OCI-M2 (cell line): Measurements from ENCODE around the gene SLC25A48.
"Not testable (repeated sequence)": the region's sequence is repeated elsewhere in the genome, so short reads cannot be mapped to it uniquely, and the experiment has no call there.

ENCODE experiments used
- DNase-seq: peaks from one replicate; lab custom pipeline; 2025; ENCODE audit not compliant: unreplicated experiment; lab: John Stamatoyannopoulos, UW

Gene SLC25A48

GRCh38 chr5:135857630-135858311, 23.3 kb downstream of the SLC25A48 start:
- no peak for DNase-seq

GRCh38 chr5:135859186-135859585, 24.7 kb downstream of the SLC25A48 start:
- not testable (repeated sequence) for DNase-seq

GRCh38 chr5:135859641-135860040, 25.2 kb downstream of the SLC25A48 start:
- no peak for DNase-seq

DNA sequence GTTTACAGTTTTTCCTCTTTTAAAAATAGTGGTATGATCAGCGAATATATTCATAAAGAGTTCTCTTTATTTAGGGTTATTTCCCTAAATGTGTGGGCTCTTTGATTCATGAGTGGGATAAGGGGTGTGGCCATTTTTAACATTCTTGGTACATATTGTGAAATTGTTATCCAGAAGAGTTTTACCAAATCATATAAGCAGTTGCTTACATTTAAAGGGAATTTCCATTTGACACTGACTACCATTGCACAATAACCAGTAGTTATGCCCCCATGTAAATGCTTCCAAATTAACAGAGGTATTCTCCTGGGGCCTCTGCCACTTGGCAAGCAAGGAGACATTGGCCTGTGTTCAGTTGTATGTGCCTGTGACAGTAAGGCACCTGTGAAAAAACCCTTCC, 27.2 kb downstream of the SLC25A48 start:
- DNase-seq: no peak

DNA sequence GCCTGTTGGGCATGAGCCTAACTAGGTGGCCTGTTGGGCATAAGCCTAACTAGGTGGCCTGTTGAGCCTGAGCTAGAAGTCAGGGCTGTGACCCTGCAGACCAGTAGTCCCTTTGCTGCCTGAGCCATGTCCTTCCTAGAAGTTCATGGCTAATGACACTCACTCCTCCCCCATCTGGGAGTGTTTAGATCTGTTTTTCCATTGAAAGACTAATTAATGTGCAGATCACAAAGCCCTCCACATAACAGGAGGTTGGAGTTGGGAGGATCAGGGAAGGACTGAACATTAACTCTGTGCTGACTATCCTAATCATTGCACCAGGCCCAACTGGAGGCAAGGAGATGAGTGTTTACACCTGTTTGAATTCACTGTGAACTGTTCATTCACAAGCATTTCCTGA, 27.6 kb downstream of the SLC25A48 start:
- DNase-seq: no peak

- no peak for DNase-seq
These were observed 28.3 kb downstream of the SLC25A48 start for GRCh38 chr5:135862744-135863143.

DNA sequence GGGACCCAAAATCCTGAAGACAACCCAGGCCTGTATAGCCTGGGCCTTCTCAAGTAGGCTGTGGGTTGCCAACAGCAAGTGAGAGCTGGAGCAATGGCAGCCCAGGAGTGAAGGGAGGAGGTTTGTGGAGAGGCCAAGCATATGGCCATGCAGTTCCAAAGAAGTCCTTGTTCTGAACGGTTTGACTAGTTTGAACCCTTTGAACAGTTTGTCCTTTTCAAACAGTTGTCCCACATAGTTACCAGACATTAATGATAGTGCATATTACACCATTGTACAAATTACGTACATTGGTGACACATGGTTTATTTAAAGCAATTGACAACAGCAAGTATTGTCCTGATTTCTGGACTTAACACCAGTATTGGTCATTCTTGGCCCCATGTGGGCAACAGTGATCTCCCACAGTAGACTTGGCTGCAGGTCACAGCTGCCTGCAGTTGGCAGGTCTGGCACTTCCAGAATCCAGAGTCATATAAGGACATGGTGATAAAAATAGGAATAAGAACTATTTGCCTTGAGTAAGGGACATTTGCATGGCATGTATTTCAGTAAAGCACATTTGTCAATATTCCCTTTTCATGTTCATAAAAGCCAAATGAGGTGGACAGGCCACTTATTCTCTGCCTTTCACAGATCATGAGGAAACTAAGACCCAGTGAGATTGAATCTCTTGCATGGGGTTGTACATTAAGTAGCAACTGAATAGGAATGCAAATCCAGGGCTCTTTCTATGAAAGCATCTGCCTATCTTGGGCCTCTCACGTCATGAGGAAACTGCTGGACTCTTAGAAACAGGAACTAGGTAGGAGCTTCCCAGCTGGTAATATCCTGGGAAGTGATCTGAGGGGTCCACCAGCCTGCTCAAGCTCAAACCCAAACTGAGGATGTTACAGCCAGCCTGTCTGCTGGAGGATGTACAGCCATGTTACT, 30.3 kb downstream of the SLC25A48 start:
- no peak for DNase-seq

DNA sequence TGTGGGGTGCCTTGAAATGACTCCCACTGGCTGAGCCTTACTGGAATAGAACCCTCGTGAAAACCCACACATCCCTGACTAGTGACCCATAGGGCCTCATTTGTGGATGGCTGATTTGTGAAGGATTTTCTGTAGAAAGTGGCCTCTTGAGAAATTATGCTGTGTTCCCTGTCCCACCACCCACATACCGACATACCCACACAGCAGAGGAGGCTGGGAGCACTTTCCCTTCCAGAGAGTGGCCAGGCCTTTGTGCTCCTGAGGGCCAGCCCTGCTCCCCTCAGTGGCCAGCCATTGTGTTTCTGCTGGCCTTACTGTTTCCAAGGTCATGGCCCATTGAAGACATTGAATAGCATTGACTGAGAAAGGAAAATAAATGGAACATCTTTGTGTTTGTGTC, 31.6 kb downstream of the SLC25A48 start:
- DNase-seq: no peak

- no peak for DNase-seq
These were observed 33.1 kb downstream of the SLC25A48 start for GRCh38 chr5:135867599-135867998.

- no peak for DNase-seq
These were observed 34.2 kb downstream of the SLC25A48 start for GRCh38 chr5:135868681-135869080.

- DNase-seq: no peak
These were observed 34.8 kb downstream of the SLC25A48 start for GRCh38 chr5:135869276-135869675.

DNA sequence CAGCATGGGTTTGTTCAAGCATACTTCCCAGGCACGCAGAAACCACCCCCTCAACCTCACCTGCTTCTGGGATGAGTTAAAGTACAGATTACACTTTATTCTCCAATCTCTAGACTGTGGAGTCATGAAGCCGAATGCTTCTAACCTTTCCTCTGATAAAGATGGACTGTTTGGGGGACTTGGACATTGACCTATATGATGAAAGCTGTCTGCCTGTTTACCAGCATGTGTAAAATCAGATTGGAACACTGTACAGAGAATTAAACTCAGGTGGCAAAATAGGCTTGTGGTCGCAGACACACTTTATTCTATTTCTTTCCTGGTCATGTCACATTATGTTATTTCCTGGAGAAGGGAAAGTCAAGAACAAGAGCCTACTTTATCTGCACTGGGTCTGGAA, 35.5 kb downstream of the SLC25A48 start:
- no peak for DNase-seq

DNA sequence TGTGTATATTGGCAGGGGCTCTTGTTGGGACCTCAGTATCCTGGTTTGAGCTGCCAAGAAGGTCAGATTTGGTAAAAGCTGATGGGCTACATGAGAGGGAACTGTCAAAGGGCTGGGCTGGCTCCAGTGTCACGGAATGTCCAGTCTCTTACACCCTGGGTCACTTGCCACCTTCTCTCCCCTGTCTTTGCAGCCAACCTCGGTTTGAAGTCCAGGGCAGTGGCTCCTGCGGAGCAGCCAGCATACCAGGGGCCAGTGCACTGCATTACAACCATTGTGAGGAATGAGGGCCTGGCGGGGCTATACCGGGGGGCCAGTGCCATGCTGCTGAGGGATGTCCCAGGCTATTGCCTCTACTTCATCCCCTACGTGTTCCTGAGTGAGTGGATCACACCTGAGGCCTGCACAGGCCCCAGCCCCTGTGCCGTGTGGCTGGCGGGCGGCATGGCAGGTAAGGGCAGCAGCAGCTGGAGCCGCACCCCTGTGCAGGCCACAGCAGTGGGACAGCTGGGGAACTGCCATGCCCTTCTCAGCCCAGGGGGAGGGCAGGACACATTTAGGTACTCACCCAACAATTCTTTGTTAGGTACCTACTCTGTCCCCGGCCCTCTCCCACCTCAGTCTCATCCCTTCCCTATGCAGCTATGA, 36.9 kb downstream of the SLC25A48 start:
- DNase-seq: no peak

DNA sequence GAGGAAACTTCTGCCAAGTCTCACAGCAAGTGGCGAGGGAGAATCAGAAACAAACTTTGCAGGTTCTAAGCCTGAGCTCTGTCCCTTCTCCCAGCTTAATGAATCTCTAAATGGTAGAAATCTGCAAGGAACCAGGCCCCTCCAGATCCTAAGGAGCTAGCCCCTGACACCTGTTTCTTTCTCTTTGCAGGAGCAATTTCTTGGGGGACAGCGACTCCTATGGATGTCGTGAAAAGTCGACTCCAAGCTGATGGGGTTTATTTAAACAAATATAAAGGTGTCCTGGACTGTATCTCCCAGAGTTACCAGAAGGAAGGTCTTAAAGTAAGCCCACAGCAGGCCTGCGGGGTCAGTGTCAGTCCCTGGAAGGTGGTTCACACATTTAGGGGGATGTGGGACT, 39.4 kb downstream of the SLC25A48 start:
- DNase-seq: no peak

- no peak for DNase-seq
These were observed 40.0 kb downstream of the SLC25A48 start for GRCh38 chr5:135874461-135874860.

DNA sequence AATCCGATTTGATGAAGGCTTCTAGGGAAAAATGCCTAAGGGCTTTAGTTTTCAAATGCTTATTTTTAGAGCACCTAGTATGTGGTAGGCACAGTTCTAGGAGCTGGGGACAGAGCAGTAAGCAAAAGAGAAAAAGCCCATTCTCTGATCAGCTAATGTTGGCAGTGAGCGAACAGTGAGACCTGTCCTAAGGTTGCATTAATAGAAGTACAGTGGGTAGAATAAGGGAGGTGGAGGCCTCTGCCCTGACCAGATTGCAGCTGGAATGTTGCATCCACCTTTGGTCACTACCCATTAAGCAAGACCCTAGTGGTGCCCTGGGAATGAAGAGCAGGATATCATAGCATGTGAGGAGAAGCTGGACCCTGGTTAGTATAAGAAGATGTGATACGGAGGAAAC, 41.1 kb downstream of the SLC25A48 start:
- DNase-seq: no peak

GRCh38 chr5:135876146-135876545, 41.7 kb downstream of the SLC25A48 start:
- DNase-seq: no peak

- no peak for DNase-seq
These were observed 43.2 kb downstream of the SLC25A48 start for GRCh38 chr5:135877570-135878155.

DNA sequence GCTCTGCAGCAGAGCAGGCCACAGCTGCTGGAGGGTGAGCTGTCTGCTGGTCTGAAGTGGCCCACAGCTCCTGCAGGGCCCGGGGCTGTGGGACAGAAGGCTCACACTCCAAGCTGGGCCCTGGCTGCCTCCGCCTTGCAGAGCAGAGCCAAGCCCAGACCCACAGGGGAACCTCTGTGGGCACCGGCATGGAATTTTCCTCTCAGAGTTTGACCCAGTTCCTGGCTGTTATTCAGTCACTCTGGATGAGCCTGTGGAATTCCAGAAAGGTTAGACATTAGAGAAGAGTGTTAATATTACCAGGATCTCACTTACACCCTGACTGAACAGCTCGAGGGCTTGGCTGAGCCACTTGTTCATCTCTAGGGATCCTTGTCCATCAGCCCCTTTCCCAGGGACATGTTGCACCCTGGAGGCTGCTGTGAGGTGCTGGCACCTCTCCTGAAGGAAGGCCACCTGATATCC, 43.7 kb downstream of the SLC25A48 start:
- no peak for DNase-seq

DNA sequence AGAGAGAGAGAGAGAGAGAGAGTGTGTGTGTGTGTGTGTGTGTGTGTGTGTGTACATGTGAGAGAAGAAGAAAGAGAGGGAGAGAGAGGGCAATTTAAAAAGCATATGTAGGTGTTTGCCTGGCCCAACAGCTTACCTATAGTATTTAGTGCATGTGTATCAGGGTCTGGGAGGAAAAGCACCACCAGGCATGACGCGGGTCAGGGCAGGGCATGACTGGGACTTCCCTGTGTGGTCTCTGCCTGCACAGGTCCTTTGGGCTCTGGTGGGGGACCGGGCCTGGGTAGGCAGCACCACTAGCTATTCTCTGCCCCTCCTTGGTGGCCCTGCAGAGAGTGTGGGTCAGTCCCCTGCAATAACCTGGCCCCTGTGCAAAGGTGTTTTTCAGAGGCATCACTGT, 45.1 kb downstream of the SLC25A48 start:
- no peak for DNase-seq

GRCh38 chr5:135880278-135880677, 45.8 kb downstream of the SLC25A48 start:
- DNase-seq: no peak
